HepG2 (cell line): ENCODE measurements around the gene METTL26. TPM values are rescaled to one million over a fixed set of nuclear protein-coding genes. Genes with fewer than 3 reads are reported as not detected.
A peak's percentile ranks its signal among the peaks of the same experiment; 100 is the strongest.

Source experiments
- AGO2 ChIP-seq: fragments of 200-400 bp; formaldehyde crosslinking; optimal IDR thresholded peaks from 2 replicates; pipeline ENCODE3; 2017; ENCODE audit warnings: mild to moderate bottlenecking, low read depth, low read length, moderate library complexity
- BCL6 ChIP-seq: IDR thresholded peaks from 2 replicates; pipeline ENCODE4 v1.6.1; 2016; ENCODE audit warnings: missing genetic modification reagents, missing compliant biosample characterization
- E2F2 ChIP-seq: sonication (generic); formaldehyde crosslinking; IDR thresholded peaks from 2 replicates; pipeline ENCODE4 v1.4.0; 2020; ENCODE audit warnings: missing genetic modification reagents, borderline replicate concordance
- GRHL1 ChIP-seq: sonication (generic); formaldehyde crosslinking; conservative IDR thresholded peaks from 2 replicates; pipeline ENCODE4 v1.8.0; 2022; ENCODE audit warnings: missing genetic modification reagents
- KDM3A ChIP-seq: IDR thresholded peaks from 2 replicates; pipeline ENCODE4 v1.6.1; 2018; ENCODE audit warnings: low read depth, missing compliant biosample characterization
- ZBTB39 ChIP-seq: sonication (generic); formaldehyde crosslinking; IDR thresholded peaks from 2 replicates; pipeline ENCODE4 v1.5.0; 2020; ENCODE audit warnings: missing genetic modification reagents
- ZNF574 ChIP-seq: sonication (generic); formaldehyde crosslinking; IDR thresholded peaks from 2 replicates; pipeline ENCODE4 v1.4.0; 2020; ENCODE audit warnings: missing genetic modification reagents
- polyA plus RNA-seq, 8 experiments: library from polyadenylated mRNA; depleted of rRNA in 3 of 8; stranded (reverse) in 7 of 8; unstranded in 1 of 8; fragments of >200 nt; fragmentation: Illumina TruSeq in 4 of 8; extraction: Trizol in 4 of 8; gene quantifications; 2 replicates each; pipeline versions ENCODE4 v1.2.1 to v1.2.3, GENCODE V29; 2011 to 2016; ENCODE audit warnings: low read depth in 4 of 8, missing spikeins in 1 of 8, mixed read lengths in 1 of 8; ENCODE audit not compliant: insufficient read depth in 1 of 8
- total RNA-seq, 5 experiments: library from RNA; depleted of rRNA; stranded (reverse); fragments of >200 nt; fragmentation: Illumina TruSeq; extraction: Trizol; gene quantifications; 2 replicates each; pipeline ENCODE4 v1.2.3, GENCODE V29; 2016; ENCODE audit warnings: low read depth in 1 of 5

Gene METTL26
- total and polyA plus RNA-seq, 2 of the 13 experiments (the other 11 are each of a cell fraction or from before 2014, with no cell fraction given): 65.5 to 70.1 TPM

GRCh38 chr16:632486-633335 lies 3.4 kb downstream of the METTL26 start (continued):
- TF ChIP-seq ZBTB39 (CRISPR knock-in tag): peak; percentile 47; the same call in 1 of the 2 replicates
- peak; percentile 60 for TF ChIP-seq AGO2
- TF ChIP-seq KDM3A: no peak
- no peak for TF ChIP-seq E2F2 (CRISPR knock-in tag)
- TF ChIP-seq ZNF574: no peak
- TF ChIP-seq BCL6 (CRISPR knock-in tag): no peak
- no peak for TF ChIP-seq GRHL1 (CRISPR knock-in tag)
- TF ChIP-seq, all 625 proteins: peak for 5
